ENCODE measurements around the gene XRN1.
"Not testable (repeated sequence)": the region's sequence is repeated elsewhere in the genome, so short reads cannot be mapped to it uniquely, and the experiment has no call there.

XRN1 gene

GRCh38 chr3:142447852-142448823 is at the start of gene XRN1:
Gene XRN1, minus strand, starts transcription at chr3:142448037. Its CDS starts 93 bp downstream, at chr3:142447944.
- peak; percentile 88 for DNase-seq

GRCh38 chr3:142495103-142495502 is 47.3 kb upstream of the XRN1 start:
- no peak for DNase-seq

- no peak for DNase-seq
Observed at GRCh38 chr3:142492184-142492583, 44.3 kb upstream of the XRN1 start.

- DNase-seq = no peak
Observed at GRCh38 chr3:142489572-142490323, 41.9 kb upstream of the XRN1 start.

- DNase-seq = no peak
Observed at GRCh38 chr3:142484912-142485435, 37.1 kb upstream of the XRN1 start.

GRCh38 chr3:142481196-142481595 is 33.4 kb upstream of the XRN1 start:
- no peak for DNase-seq

- no peak for DNase-seq
Observed at GRCh38 chr3:142470826-142471225, 23.0 kb upstream of the XRN1 start.

- DNase-seq = no peak
Observed at GRCh38 chr3:142468456-142468855, 20.6 kb upstream of the XRN1 start.

GRCh38 chr3:142467768-142468167 is 19.9 kb upstream of the XRN1 start:
- DNase-seq = no peak

- DNase-seq = no peak
Observed at GRCh38 chr3:142460689-142461088, 12.9 kb upstream of the XRN1 start.

- DNase-seq = no peak
Observed at GRCh38 chr3:142459929-142460328, 12.1 kb upstream of the XRN1 start.

GRCh38 chr3:142459096-142459495 is 11.3 kb upstream of the XRN1 start:
- DNase-seq = no peak

- no peak for DNase-seq
Observed at GRCh38 chr3:142450881-142451280, 3.0 kb upstream of the XRN1 start.

GRCh38 chr3:142450189-142450588 is 2.4 kb upstream of the XRN1 start:
- no peak for DNase-seq

GRCh38 chr3:142447301-142447851 is 461 bp downstream of the XRN1 start:
- no peak for DNase-seq

GRCh38 chr3:142445816-142446254 is 2.0 kb downstream of the XRN1 start:
- no peak for DNase-seq

- DNase-seq = no peak
Observed at GRCh38 chr3:142444343-142444742, 3.5 kb downstream of the XRN1 start.

- DNase-seq = not testable (repeated sequence)
Observed at GRCh38 chr3:142443060-142443459, 4.8 kb downstream of the XRN1 start.

GRCh38 chr3:142439499-142440220 is 8.2 kb downstream of the XRN1 start:
- not testable (repeated sequence) for DNase-seq

- DNase-seq = not testable (repeated sequence)
Observed at GRCh38 chr3:142438096-142438495, 9.7 kb downstream of the XRN1 start.

GRCh38 chr3:142436951-142437585 is 10.8 kb downstream of the XRN1 start:
- no peak for DNase-seq

GRCh38 chr3:142434503-142434902 is 13.3 kb downstream of the XRN1 start:
- no peak for DNase-seq

Measured in KG1 (cell line).